IPS-20b (cell line): ENCODE data around the gene MED25.

Experiments
- H3K27ac ChIP-seq: one replicate; pipeline ENCODE4 v1.5.1; 2013; ENCODE audit warnings: low read length
- H3K27me3 ChIP-seq: 2 replicates; pipeline ENCODE4 v1.6.1; 2013; ENCODE audit warnings: mild to moderate bottlenecking, low read length, inconsistent platforms; ENCODE audit not compliant: insufficient read depth
- H3K36me3 ChIP-seq: 2 replicates; pipeline ENCODE4 v1.6.1; 2013; ENCODE audit warnings: low read depth, mild to moderate bottlenecking, inconsistent platforms, low read length, moderate library complexity; ENCODE audit not compliant: insufficient read depth
- H3K4me1 ChIP-seq: 2 replicates; pipeline ENCODE4 v1.6.1; 2013; ENCODE audit warnings: mild to moderate bottlenecking, control low read depth, inconsistent platforms, low read length, moderate library complexity; ENCODE audit not compliant: insufficient read depth
- H3K4me3 ChIP-seq: 2 replicates; pipeline ENCODE4 v1.5.1; 2013; ENCODE audit warnings: mild to moderate bottlenecking, low read length, inconsistent platforms
- H3K9ac ChIP-seq: 2 replicates; pipeline ENCODE4 v1.6.1; 2013; ENCODE audit warnings: low read depth, mild to moderate bottlenecking, inconsistent platforms, low read length, moderate library complexity
- H3K9me3 ChIP-seq: 2 replicates; pipeline ENCODE4 v1.6.1; 2013; ENCODE audit warnings: mild to moderate bottlenecking, low read depth, low read length, inconsistent platforms; ENCODE audit not compliant: insufficient read depth

MED25 gene

DNA sequence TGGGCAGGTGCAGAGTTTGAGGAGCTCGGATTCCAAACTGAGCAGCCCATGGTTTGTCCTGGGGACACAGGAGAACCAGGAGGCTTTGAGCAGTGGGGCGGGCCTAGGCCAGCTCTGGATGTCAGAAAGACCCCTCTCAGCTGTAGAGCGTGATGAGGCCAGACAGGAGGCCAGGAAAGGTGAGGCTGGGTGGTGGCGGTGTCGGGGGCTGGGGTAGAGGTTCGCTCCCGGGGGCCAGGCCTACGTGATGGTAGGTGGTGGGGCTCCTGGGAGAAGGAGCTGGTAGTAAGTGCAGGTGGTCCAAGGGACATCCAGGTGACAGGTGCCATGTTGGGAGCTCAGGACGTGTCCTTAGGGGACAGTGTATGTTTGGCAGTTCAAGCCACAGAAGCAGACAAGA is 19.3 kb downstream of the MED25 start:
- H3K4me3 ChIP-seq = no peak overlapping the region
- H3K27ac ChIP-seq = no peak overlapping the region
- H3K9me3 ChIP-seq = no peaks in the 10 kb centered on the region
- H3K4me1 ChIP-seq = no peaks in the 10 kb centered on the region
- no peaks in the 10 kb centered on the region for H3K27me3 ChIP-seq
- peaks cover 68% of the 10 kb centered on the region for H3K36me3 ChIP-seq
- H3K9ac ChIP-seq = no peak overlapping the region

DNA sequence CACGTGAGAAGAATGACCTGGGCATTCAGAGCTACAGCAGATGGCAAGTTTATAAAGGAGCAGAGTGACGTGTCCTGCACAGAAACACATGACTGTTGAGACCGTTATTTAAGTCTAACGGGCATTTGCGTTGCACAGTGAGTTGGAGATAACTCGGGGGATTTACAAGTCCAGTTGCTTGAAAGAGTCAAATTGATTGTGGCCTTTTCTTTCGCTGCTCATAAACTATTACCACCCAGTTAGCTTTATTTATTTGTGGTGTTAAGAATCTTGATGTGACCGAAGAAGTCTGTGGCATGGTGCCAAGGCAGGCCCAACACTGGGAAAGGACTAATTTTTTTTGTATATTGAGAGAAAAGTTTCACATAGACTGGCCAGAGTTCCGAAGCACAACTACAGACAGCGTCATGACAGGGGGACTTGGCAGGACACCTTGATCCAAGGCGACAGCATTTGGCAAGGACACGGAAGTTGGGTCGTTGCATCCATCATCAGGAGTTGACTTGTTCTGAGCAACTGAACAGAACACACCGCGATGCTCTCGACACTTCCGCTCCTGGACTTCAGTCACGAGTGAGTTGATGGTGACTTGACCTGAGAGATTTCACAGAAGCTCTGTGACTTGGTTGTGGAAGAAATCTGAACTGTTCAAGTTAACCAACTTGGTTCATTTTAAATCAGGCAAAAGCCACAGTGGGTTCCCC is 20.9 kb downstream of the MED25 start:
- no peaks in the 10 kb centered on the region for H3K27me3 ChIP-seq
- no peak overlapping the region for H3K4me3 ChIP-seq
- no peak overlapping the region for H3K9ac ChIP-seq
- H3K27ac ChIP-seq = no peak overlapping the region
- no peaks in the 10 kb centered on the region for H3K4me1 ChIP-seq
- H3K9me3 ChIP-seq = no peaks in the 10 kb centered on the region
- H3K36me3 ChIP-seq = peaks cover 55% of the 10 kb centered on the region

DNA sequence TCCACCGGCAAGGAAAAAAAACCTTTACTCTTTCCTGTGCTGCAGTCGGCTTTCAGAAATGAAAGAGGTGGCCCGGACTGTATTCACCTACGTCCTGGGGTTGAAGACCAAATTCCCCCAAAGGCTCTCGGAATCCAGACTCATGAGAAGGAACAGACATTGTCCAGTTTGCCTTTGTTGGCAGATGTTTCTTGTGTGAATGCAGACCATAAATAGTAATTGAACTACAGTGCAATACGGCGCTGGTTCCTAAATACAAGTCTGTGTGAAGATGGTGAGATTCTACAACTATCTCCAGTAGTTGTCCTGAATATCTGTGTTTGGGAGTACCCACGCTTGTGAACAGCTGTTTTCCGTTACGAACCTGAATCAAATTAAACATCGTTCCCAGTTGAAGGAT is 21.6 kb downstream of the MED25 start:
- no peak overlapping the region for H3K27ac ChIP-seq
- no peaks in the 10 kb centered on the region for H3K27me3 ChIP-seq
- no peak overlapping the region for H3K9ac ChIP-seq
- H3K9me3 ChIP-seq = no peaks in the 10 kb centered on the region
- H3K4me1 ChIP-seq = no peaks in the 10 kb centered on the region
- H3K4me3 ChIP-seq = no peak overlapping the region
- peaks cover 48% of the 10 kb centered on the region for H3K36me3 ChIP-seq

DNA sequence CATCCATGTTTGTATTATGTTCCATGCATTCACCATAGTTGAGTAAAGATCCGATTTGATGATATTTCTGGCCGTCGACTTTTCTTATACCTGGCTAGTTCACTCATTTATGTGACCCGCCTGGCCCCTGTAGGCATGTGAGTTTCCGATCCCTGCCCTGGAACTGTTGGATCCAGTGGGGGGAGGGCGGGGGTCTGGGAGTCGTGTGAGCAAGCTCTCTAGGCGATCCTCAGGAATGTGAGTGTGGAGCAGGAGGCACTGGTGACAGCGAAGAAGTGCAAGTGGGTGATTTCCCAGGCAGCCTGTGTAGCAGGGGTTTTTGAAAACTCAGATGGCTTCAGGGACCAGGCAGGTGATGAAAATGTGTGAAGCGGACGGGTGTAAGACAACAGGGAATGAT is 22.2 kb downstream of the MED25 start:
- H3K9ac ChIP-seq = no peak overlapping the region
- H3K36me3 ChIP-seq = peaks cover 42% of the 10 kb centered on the region
- no peaks in the 10 kb centered on the region for H3K4me1 ChIP-seq
- no peak overlapping the region for H3K27ac ChIP-seq
- no peak overlapping the region for H3K4me3 ChIP-seq
- no peaks in the 10 kb centered on the region for H3K27me3 ChIP-seq
- no peaks in the 10 kb centered on the region for H3K9me3 ChIP-seq

DNA sequence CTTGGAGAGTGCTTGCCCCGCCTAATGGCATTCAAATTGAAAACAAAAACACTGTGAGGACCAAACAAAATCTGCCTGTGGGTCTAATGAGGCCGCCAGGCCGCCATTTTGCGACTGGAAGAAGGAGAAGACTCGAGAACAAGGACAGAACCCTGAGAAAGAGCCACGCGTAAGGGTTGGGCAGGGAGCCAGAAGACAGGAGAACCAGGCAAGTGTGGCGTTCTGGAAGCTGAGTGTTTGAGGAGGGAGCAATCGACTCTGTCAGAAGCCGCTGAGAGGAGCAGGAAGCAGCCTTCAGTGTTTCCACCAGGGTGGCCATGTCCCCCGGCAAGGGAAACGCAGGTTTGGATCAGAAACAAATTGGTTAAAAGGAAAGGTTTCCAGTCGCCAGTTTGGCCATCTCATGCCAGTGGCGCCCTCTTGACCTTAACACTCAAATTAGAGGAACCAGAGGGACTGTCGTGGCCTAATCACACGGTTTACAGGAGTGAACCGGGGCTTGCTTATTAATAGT is 22.7 kb downstream of the MED25 start:
- H3K4me1 ChIP-seq = no peaks in the 10 kb centered on the region
- peaks cover 37% of the 10 kb centered on the region for H3K36me3 ChIP-seq
- H3K9me3 ChIP-seq = no peaks in the 10 kb centered on the region
- no peak overlapping the region for H3K9ac ChIP-seq
- H3K27ac ChIP-seq = no peak overlapping the region
- no peaks in the 10 kb centered on the region for H3K27me3 ChIP-seq
- H3K4me3 ChIP-seq = no peak overlapping the region

DNA sequence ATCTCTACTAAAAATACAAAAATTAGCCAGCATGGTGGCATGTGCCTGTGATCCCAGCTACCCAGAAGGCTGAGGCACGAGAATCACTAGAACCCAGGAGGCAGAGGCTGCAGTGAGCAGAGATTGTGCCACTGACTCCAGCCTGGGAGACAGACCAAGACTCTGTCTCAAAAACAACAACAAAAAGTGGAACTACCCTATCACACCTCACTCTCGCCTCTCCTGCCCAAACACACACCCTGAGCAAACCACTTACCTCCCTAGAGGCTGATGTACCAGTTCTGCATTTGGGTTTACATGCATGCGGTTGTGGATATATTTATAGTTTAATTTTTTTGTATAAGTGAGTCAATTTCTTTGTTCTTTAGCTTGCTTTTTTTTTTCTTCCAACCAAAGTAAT is 25.2 kb downstream of the MED25 start:
- Histone ChIP-seq H3K9ac (no peak overlapping the region), H3K4me3 (no peak overlapping the region), H3K27ac (no peak overlapping the region), H3K4me1 (no peaks in the 10 kb centered on the region), H3K36me3 (peaks cover 17% of the 10 kb centered on the region), H3K27me3 (no peaks in the 10 kb centered on the region), H3K9me3 (no peaks in the 10 kb centered on the region)

DNA sequence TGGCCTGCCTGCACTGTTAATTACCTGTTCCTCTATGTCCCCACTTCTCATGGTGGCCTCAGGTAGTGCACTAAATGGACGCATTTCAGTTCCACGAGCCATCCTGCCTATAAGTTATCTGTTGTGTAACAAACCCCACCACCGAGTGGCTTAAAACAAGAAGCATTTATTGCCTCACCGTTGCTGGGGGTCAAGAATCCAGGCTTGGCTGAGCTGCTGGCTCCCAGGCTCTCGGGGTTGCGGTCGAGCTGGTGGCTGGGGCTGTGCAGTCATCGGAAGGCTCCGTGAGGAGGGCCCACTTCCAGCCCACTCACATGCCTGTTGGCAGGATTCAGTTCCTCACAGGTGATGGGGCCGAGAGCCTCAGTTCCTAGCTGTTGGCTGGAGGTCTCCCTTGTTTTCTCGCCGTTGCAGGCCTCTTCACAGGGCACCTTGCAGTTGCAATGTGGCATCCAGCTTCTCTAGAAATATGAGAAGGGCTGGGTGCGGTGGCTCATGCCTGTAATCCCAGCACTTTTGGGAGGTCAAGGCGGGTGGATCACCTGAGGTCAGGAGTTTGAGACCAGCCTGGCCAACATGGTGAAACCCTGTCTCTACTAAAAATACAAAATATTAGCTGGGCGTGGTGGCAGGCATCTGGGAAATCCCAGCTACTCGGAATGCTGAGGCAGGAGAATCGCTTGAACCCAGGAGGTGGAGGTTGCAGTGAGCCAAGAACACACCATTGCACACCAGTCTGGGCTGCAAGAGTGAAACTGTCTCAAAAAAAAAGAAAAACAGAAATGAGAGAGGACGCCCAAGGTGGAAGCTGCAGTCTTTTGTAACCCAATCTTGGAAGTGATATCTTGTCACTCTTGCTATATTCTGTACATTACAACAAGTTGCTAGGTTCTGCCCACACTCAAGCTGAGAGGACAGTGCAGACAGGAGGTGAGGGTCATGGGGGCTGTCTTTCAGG is 26.3 kb downstream of the MED25 start:
- Histone ChIP-seq H3K4me3 (no peak overlapping the region), H3K9me3 (no peaks in the 10 kb centered on the region), H3K9ac (no peak overlapping the region), H3K27me3 (no peaks in the 10 kb centered on the region), H3K4me1 (no peaks in the 10 kb centered on the region), H3K36me3 (peaks cover 11% of the 10 kb centered on the region), H3K27ac (no peak overlapping the region)

DNA sequence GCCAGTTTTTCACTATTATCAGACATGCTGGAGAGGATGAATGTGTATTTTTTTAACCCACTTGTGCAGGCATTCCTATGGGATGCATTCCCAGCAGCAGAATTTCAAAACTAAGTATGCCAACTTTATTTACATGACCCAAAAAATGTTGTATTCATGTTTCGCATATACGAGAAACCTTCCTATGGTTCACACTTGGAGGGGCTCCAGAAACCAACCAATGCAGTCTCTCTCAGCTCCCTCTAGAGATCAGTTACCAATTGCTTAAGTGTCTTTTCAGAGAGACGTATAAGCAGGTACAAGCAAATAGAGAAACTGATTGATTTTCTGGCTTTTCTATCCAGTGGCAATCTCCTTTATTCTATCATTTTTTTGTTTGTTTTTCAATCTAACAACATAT is 27.3 kb downstream of the MED25 start:
- Histone ChIP-seq H3K4me3 (no peak overlapping the region), H3K36me3 (peaks cover 5% of the 10 kb centered on the region; the same call in 1 of the 2 replicates), H3K9me3 (no peaks in the 10 kb centered on the region), H3K27ac (no peak overlapping the region), H3K9ac (no peak overlapping the region), H3K4me1 (no peaks in the 10 kb centered on the region), H3K27me3 (no peaks in the 10 kb centered on the region)

DNA sequence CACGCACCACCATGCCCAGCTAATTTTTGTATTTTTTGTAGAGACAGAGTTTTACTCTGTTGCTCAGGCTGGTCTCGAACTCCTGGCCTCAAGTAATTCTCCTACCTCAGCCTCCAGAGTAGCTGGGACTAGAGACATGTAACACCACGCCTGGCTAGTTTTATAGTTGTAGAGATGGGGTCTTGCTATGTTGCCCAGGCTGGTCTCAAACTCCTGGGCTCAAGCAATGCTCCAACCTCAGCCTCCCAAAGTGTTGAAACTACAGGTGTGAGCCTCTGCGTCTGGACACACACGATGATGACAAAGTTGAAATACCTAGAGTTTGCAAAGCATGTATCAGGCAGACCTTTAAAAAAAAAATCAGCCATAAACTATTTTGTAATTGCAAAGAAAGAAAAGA is 28.3 kb downstream of the MED25 start:
- Histone ChIP-seq H3K27me3 (no peaks in the 10 kb centered on the region), H3K4me1 (no peaks in the 10 kb centered on the region)

DNA sequence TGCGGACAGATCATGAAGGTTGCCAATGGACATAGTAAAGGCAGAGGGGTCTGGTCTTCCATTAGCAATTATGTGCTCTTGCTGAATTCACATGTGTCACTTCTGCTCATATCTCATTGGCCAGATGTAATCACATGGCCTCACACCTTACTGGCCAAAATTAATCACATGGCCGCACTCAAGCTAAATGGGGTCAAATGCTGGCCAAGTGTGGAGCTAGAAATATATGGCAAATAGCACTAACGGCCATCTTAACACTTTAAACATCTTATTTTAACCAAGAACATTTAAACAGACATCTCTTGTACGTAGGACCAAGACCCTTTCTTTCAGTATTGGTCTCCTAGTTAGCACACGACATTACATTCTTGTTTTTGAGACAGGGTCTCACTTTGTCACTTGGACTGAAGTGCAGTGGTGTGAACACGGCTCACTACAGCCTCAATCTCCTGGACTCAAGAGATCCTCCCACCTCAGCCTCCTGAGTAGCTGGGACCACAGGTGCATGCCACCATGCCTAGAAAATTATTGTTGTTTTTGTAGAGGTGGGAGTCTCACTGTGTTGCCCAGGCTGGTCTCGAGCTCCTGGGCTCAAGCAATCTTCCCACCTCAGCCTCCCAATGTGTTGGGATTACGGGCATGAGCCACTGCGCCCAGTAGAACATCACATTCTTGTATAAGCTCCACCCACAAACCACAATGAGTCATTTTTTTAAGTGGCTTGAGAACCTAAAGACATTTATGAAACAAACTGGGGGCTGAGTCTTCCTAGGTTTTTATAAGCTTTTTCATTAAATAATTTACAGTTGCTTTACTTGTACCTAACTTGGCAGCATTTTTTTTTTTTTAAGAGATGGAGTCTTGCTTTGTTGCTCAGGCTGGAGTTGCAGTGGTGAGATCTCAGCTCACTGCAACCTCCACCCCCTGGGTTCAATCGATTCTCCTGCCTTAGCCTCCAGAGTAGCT is 29.9 kb downstream of the MED25 start:
- Histone ChIP-seq H3K4me3 (no peak overlapping the region), H3K9ac (no peak overlapping the region), H3K4me1 (peaks cover 7% of the 10 kb centered on the region; the same call in 1 of the 2 replicates), H3K27me3 (no peaks in the 10 kb centered on the region), H3K27ac (no peak overlapping the region), H3K9me3 (no peaks in the 10 kb centered on the region), H3K36me3 (peaks cover 16% of the 10 kb centered on the region)

More for the DNA sequence above, 28.3 kb downstream of the MED25 start:
- peaks cover 5% of the 10 kb centered on the region; the same call in 1 of the 2 replicates for H3K36me3 ChIP-seq
- no peak overlapping the region for H3K27ac ChIP-seq
- no peaks in the 10 kb centered on the region for H3K9me3 ChIP-seq
- no peak overlapping the region for H3K4me3 ChIP-seq
- H3K9ac ChIP-seq = no peak overlapping the region

DNA sequence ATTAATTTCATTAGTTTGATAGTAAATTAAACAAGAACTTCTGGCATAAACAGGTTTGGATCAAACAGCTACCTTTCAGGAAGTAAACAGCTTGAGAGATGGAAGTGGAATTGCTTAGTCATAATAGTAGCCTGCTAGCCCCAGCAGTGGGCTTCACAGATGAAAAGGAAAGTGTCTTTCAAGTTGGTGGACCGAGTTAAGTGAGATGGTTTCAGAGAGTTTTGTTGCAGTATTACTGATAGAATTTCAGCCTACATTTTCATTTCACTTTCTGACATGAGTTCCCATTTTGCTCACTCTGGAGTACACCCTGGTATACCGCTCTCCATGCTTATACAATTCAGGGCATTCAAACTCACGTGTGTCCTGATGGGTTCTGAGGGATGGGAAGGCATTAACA is 30.8 kb downstream of the MED25 start:
- Histone ChIP-seq H3K27ac (no peak overlapping the region), H3K27me3 (no peaks in the 10 kb centered on the region)

More for the DNA sequence above, 30.8 kb downstream of the MED25 start:
- Histone ChIP-seq H3K9me3 (no peaks in the 10 kb centered on the region), H3K9ac (no peak overlapping the region), H3K36me3 (peaks cover 16% of the 10 kb centered on the region), H3K4me3 (no peak overlapping the region), H3K4me1 (peaks cover 7% of the 10 kb centered on the region; the same call in 1 of the 2 replicates)
